GM12891 (cell line): ENCODE results near the gene MGMT.

Source experiments
- DNase-seq: peaks from one replicate; pipeline ENCODE4 v3.0.0; 2011; ENCODE audit warnings: low spot score; ENCODE audit not compliant: insufficient read length
- FAIRE-seq: peaks from 2 replicates; lab custom pipeline; 2011; peaks lifted over from hg19 to GRCh38; lab: Jason Lieb, UNC
- PAX5 ChIP-seq: IDR thresholded peaks from 2 replicates; pipeline ENCODE4 v1.6.1; 2011; ENCODE audit warnings: low read length, moderate library complexity, mild to moderate bottlenecking; ENCODE audit not compliant: insufficient read depth, severe bottlenecking
- POLR2A ChIP-seq: IDR thresholded peaks from 2 replicates; pipeline ENCODE4 v1.6.1; 2011; ENCODE audit warnings: low read depth, low read length, control low read depth
- POLR2AphosphoS5 ChIP-seq: IDR thresholded peaks from 2 replicates; pipeline ENCODE4 v1.6.1; 2011; ENCODE audit warnings: low read depth, low read length, control low read depth
- POU2F2 ChIP-seq: IDR thresholded peaks from 2 replicates; pipeline ENCODE4 v1.6.1; 2011; ENCODE audit warnings: low read depth, mild to moderate bottlenecking, control low read depth, low read length, moderate library complexity
- SPI1 ChIP-seq: IDR thresholded peaks from 2 replicates; pipeline ENCODE4 v1.6.1; 2011; ENCODE audit warnings: low read depth, low read length, control low read depth
- TAF1 ChIP-seq: IDR thresholded peaks from 2 replicates; pipeline ENCODE4 v1.6.1; 2011; ENCODE audit warnings: low read depth, low read length, control low read depth

MGMT gene

DNA sequence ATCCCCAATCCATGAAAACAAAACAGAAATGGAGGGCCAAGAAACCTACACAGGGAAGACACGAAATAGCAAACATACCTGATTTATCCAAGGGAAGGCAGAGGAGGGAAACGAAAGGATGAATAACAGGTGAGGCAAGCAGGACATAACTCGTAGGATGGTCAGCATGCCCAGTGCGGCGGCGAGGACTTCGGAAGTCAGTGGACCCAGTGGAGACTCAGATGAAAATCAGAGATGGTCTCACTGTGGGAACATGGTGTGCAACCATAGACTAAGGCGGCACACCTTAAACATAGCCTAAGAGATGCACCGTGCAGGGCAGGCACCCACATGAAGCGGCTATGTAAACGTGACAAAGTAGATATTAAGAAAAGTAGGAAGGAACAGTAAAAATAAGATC lies 157.5 kb downstream of the MGMT start:
- DNase-seq (no peak), FAIRE-seq (no peak)
- TF ChIP-seq POLR2AphosphoS5 (no peak), POU2F2 (no peak), PAX5 (no peak)

DNA sequence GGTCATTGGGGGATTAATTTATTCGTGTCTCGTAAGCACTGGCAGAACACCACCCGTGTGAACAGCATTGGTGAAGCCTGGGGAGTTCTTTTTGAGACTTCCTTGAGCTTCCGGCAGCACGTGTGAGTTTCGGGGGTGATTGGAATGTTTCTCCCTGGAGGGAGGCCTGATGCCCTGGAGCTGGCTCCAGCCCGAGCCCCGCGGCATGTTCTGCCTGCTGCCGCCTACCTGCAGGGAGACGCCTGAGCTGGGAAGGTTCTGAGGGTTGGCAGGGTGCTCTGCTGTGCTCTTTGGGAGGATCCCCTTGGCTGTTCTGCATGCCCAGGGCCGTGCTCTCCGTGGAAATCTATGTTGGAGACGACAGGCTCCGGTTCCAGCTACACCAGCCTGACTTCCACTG lies 159.3 kb downstream of the MGMT start:
- FAIRE-seq, result no peak
- TF ChIP-seq TAF1 (no peak), POU2F2 (no peak)
- DNase-seq, result no peak

GRCh38 chr10:129626796-129627435 lies 159.9 kb downstream of the MGMT start:
- DNase-seq (no peak), FAIRE-seq (no peak)
- no peak for TF ChIP-seq POLR2AphosphoS5
- TF ChIP-seq POU2F2, result no peak
- TF ChIP-seq PAX5, result no peak
- no peak for TF ChIP-seq TAF1
- no peak for TF ChIP-seq SPI1
- TF ChIP-seq POLR2A, result no peak

- TF ChIP-seq PAX5 (no peak), POLR2A (no peak), POU2F2 (no peak)
- no peak for FAIRE-seq
- DNase-seq, result no peak
Measured at GRCh38 chr10:129627442-129627841, 160.4 kb downstream of the MGMT start.

GRCh38 chr10:129628823-129629222 lies 161.8 kb downstream of the MGMT start:
- FAIRE-seq (no peak), DNase-seq (no peak)
- no peak for TF ChIP-seq POLR2AphosphoS5

DNA sequence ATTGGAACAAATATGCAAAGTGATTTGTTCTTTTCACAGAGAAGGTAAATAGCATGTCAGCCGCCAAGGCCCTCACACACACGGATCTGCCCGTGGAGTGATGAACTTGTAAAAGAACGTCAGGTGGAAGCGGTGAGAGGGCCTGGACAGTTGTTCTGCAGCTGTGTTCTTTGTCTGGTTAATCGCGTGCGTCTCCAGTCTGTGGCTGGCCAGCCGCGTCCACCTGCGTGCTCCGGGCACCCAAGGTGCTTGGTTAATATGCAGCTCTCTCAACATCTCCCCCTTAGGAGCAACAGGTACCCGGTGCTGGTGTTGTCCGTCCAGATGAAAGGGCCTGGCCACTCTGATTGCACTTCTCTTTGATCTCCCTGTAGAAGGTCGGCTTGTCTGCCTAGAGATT lies 162.9 kb downstream of the MGMT start:
- DNase-seq, result no peak
- no peak for FAIRE-seq
- TF ChIP-seq PAX5 (no peak), POLR2AphosphoS5 (no peak), POLR2A (no peak), TAF1 (no peak), SPI1 (no peak), POU2F2 (no peak)

GRCh38 chr10:129631006-129631405 lies 164.0 kb downstream of the MGMT start:
- TF ChIP-seq POU2F2 (no peak), PAX5 (no peak)
- FAIRE-seq (no peak), DNase-seq (no peak)

GRCh38 chr10:129631870-129632623 lies 165.0 kb downstream of the MGMT start:
- no peak for FAIRE-seq
- TF ChIP-seq PAX5, result no peak
- TF ChIP-seq TAF1, result no peak
- TF ChIP-seq POLR2AphosphoS5, result no peak
- no peak for TF ChIP-seq POU2F2
- TF ChIP-seq POLR2A, result no peak
- no peak for TF ChIP-seq SPI1
- no peak for DNase-seq

- no peak for FAIRE-seq
- no peak for TF ChIP-seq POU2F2
- no peak for TF ChIP-seq PAX5
- no peak for TF ChIP-seq POLR2A
- no peak for TF ChIP-seq TAF1
- no peak for TF ChIP-seq SPI1
- no peak for TF ChIP-seq POLR2AphosphoS5
- no peak for DNase-seq
Measured at GRCh38 chr10:129637010-129637409, 170.0 kb downstream of the MGMT start.

DNA sequence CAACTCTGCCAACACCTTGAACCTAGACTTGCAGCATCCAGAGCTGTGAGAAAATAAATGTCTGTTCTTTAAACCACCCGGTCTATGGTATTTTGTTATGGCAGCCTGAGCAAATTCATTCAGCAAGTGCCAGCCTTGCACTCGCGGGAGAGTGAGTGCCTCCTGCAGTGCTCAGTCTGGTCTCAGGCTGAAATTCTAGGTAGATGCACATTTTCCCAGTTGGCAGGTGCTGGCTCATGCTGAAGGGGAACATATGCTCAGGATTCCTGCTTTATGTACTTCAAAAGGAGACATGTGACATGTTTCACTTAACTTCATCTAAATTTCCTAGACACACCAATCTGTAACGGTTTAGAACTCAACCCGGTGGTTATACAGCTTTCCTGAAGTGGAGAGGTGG lies 170.8 kb downstream of the MGMT start:
- no peak for DNase-seq
- no peak for FAIRE-seq
- TF ChIP-seq POLR2AphosphoS5 (no peak), PAX5 (no peak), POLR2A (no peak), SPI1 (no peak), POU2F2 (no peak), TAF1 (no peak)

GRCh38 chr10:129641351-129641750 lies 174.3 kb downstream of the MGMT start:
- no peak for FAIRE-seq
- no peak for DNase-seq
- no peak for TF ChIP-seq TAF1
- no peak for TF ChIP-seq PAX5
- no peak for TF ChIP-seq POLR2AphosphoS5
- no peak for TF ChIP-seq POLR2A
- no peak for TF ChIP-seq POU2F2
- no peak for TF ChIP-seq SPI1
